ENCODE results near the gene ATP6V0A4.

ATP6V0A4 gene

GRCh38 chr7:138755842-138756590, 42.0 kb downstream of the ATP6V0A4 start:
- Histone ChIP-seq H2AFZ (ENCODE audit: low read depth, low read length, severe bottlenecking) (no peak overlapping the region), H3F3A (ENCODE audit: insufficient read depth) (no peaks in the 10 kb centered on the region), H3K4me2 (ENCODE audit: low read depth, low read length, poor library complexity, severe bottlenecking) (no peak overlapping the region)

GRCh38 chr7:138755331-138755747, 42.7 kb downstream of the ATP6V0A4 start:
- H3K4me3 ChIP-seq (ENCODE audit: insufficient read depth, low read length, poor library complexity, severe bottlenecking): no peak overlapping the region
- H3K79me2 ChIP-seq (ENCODE audit: insufficient read depth, low read length): no peaks in the 10 kb centered on the region
- H4K20me1 ChIP-seq (ENCODE audit: low read depth, low read length): no peaks in the 10 kb centered on the region
- no peak overlapping the region for H2AFZ ChIP-seq (ENCODE audit: low read depth, low read length, severe bottlenecking)
- H3K27ac ChIP-seq (ENCODE audit: low read depth, low read length): no peak overlapping the region
- H3K27me3 ChIP-seq (ENCODE audit: low read length): no peaks in the 10 kb centered on the region
- H3K4me2 ChIP-seq (ENCODE audit: low read depth, low read length, poor library complexity, severe bottlenecking): no peak overlapping the region
- H3K9me2 ChIP-seq (replicated peaks; ENCODE audit: insufficient read depth, low read length): no peaks in the 10 kb centered on the region
- TF ChIP-seq CTCF (IDR thresholded peaks at IDR 0.05; ENCODE audit: insufficient read depth, low read length, poor library complexity, severe bottlenecking) (no peak), EZH2phosphoT487 (conservative IDR thresholded peaks at IDR 0.05; ENCODE audit: low read length) (no peak)
- H3F3A ChIP-seq (ENCODE audit: insufficient read depth): no peaks in the 10 kb centered on the region
- H3K9me3 ChIP-seq (ENCODE audit: insufficient read depth, low read length): no peaks in the 10 kb centered on the region
- no peaks in the 10 kb centered on the region for H3K36me3 ChIP-seq (ENCODE audit: low read length)
- H3K9ac ChIP-seq (ENCODE audit: low read length): no peak overlapping the region

More at GRCh38 chr7:138755842-138756590, 42.0 kb downstream of the ATP6V0A4 start:
- H3K9ac ChIP-seq (ENCODE audit: low read length): no peak overlapping the region
- H3K36me3 ChIP-seq (ENCODE audit: low read length): no peaks in the 10 kb centered on the region
- H3K79me2 ChIP-seq (ENCODE audit: insufficient read depth, low read length): no peaks in the 10 kb centered on the region
- H3K27me3 ChIP-seq (ENCODE audit: low read length): no peaks in the 10 kb centered on the region
- TF ChIP-seq EZH2phosphoT487 (conservative IDR thresholded peaks at IDR 0.05; ENCODE audit: low read length) (no peak), CTCF (IDR thresholded peaks at IDR 0.05; ENCODE audit: insufficient read depth, low read length, poor library complexity, severe bottlenecking) (no peak)
- H3K9me3 ChIP-seq (ENCODE audit: insufficient read depth, low read length): no peaks in the 10 kb centered on the region
- H3K27ac ChIP-seq (ENCODE audit: low read depth, low read length): no peak overlapping the region
- H4K20me1 ChIP-seq (ENCODE audit: low read depth, low read length): no peaks in the 10 kb centered on the region
- no peak overlapping the region for H3K4me3 ChIP-seq (ENCODE audit: insufficient read depth, low read length, poor library complexity, severe bottlenecking)
- no peaks in the 10 kb centered on the region for H3K9me2 ChIP-seq (replicated peaks; ENCODE audit: insufficient read depth, low read length)

- H3K9me2 ChIP-seq (replicated peaks; ENCODE audit: insufficient read depth, low read length): no peaks in the 10 kb centered on the region
- no peaks in the 10 kb centered on the region for H3K27me3 ChIP-seq (ENCODE audit: low read length)
- H3K4me3 ChIP-seq (ENCODE audit: insufficient read depth, low read length, poor library complexity, severe bottlenecking): no peak overlapping the region
- no peak overlapping the region for H3K4me2 ChIP-seq (ENCODE audit: low read depth, low read length, poor library complexity, severe bottlenecking)
- no peaks in the 10 kb centered on the region for H4K20me1 ChIP-seq (ENCODE audit: low read depth, low read length)
- TF ChIP-seq CTCF (IDR thresholded peaks at IDR 0.05; ENCODE audit: insufficient read depth, low read length, poor library complexity, severe bottlenecking): no peak
- no peak for TF ChIP-seq EZH2phosphoT487 (conservative IDR thresholded peaks at IDR 0.05; ENCODE audit: low read length)
- H2AFZ ChIP-seq (ENCODE audit: low read depth, low read length, severe bottlenecking): no peak overlapping the region
- H3K36me3 ChIP-seq (ENCODE audit: low read length): no peaks in the 10 kb centered on the region
- H3K9me3 ChIP-seq (ENCODE audit: insufficient read depth, low read length): no peaks in the 10 kb centered on the region
- H3K9ac ChIP-seq (ENCODE audit: low read length): no peak overlapping the region
- no peak overlapping the region for H3K27ac ChIP-seq (ENCODE audit: low read depth, low read length)
- no peaks in the 10 kb centered on the region for H3F3A ChIP-seq (ENCODE audit: insufficient read depth)
- no peaks in the 10 kb centered on the region for H3K79me2 ChIP-seq (ENCODE audit: insufficient read depth, low read length)
These were observed 44.4 kb downstream of the ATP6V0A4 start for GRCh38 chr7:138753610-138754009.
